LNCaP clone FGC (cell line): ENCODE results near the gene LTA4H.
A peak's percentile ranks its signal among the peaks of the same experiment; 100 is the strongest.

Experiments
- DNase-seq: peaks from one replicate; pipeline ENCODE4 v3.0.0-alpha.2; 2011; ENCODE audit warnings: low read depth
- H3K4me3 ChIP-seq: 2 replicates; pipeline ENCODE4 v1.5.1; 2011; ENCODE audit warnings: mild to moderate bottlenecking, low read depth, low read length, control low read depth
- TF ChIP-seq, protein P1 (sequence below): IDR thresholded peaks from 2 replicates; pipeline ENCODE4 v1.5.1; 2012; ENCODE audit warnings: mild to moderate bottlenecking; ENCODE audit not compliant: control insufficient read depth, insufficient read depth; ENCODE audit errors: extremely low read depth

The LTA4H gene

DNA sequence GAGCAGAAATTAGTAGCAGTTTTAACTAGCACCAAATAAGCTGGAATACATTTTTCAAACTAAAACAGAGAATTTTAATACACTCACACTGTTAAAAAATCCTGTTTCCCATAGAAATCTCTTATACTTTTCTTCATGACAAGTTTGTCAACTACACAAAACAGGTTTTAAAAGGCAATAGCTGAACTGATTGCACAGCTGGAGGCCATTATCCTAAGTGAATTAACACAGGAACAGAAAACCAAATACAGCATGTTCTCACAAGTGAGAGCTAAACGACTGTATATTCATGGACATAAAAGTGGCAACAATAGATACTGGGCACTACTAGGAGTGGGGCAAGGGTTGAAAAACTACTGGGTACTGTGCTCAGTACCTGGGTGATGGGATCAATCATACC, 27.7 kb downstream of the LTA4H start:
- no peak for DNase-seq
- no peak overlapping the region for H3K4me3 ChIP-seq
- TF ChIP-seq, protein P1, sequence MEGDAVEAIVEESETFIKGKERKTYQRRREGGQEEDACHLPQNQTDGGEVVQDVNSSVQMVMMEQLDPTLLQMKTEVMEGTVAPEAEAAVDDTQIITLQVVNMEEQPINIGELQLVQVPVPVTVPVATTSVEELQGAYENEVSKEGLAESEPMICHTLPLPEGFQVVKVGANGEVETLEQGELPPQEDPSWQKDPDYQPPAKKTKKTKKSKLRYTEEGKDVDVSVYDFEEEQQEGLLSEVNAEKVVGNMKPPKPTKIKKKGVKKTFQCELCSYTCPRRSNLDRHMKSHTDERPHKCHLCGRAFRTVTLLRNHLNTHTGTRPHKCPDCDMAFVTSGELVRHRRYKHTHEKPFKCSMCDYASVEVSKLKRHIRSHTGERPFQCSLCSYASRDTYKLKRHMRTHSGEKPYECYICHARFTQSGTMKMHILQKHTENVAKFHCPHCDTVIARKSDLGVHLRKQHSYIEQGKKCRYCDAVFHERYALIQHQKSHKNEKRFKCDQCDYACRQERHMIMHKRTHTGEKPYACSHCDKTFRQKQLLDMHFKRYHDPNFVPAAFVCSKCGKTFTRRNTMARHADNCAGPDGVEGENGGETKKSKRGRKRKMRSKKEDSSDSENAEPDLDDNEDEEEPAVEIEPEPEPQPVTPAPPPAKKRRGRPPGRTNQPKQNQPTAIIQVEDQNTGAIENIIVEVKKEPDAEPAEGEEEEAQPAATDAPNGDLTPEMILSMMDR, result no peak

DNA sequence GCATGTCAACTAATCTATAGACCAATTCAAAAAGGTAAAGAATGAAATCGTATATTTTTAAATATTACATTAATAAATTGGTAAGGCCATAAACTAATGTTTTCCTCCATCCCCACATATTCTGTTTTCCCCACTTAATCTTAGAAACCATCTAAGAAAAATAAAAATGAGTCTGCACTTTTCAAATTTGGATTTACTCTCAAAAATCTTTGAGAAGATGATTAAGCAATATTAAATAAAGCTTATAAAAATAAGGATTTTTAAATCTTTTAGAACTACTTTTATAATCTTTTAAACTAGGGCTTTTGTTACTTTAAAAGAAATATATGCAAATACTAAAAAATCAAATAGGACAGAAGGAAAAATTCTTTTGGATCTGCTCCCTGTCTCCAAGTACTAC, 28.7 kb downstream of the LTA4H start:
- no peak for DNase-seq
- TF ChIP-seq, protein P1, result no peak
- no peak overlapping the region for H3K4me3 ChIP-seq

DNA sequence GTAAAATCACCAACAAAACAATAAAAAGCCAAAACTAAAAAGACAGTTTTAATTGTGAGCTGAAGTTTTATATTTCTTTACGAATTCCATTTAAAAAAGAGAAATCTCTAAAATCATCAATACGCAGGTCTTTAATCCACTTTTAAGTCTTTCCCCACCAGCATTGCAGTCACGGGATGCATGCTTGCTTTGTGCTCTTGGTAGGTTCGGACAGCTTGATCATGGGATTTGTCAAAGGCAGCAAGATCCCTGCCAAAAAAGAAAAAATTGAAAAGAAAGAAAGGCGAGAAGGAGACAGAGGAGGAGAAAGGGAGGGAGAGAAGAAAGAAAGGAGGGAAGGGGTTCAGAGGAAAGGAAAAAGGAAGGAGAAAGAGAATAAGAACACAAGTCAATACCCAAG, 34.5 kb downstream of the LTA4H start:
- TF ChIP-seq, protein P1, result no peak
- DNase-seq, result no peak
- H3K4me3 ChIP-seq, result no peak overlapping the region

DNA sequence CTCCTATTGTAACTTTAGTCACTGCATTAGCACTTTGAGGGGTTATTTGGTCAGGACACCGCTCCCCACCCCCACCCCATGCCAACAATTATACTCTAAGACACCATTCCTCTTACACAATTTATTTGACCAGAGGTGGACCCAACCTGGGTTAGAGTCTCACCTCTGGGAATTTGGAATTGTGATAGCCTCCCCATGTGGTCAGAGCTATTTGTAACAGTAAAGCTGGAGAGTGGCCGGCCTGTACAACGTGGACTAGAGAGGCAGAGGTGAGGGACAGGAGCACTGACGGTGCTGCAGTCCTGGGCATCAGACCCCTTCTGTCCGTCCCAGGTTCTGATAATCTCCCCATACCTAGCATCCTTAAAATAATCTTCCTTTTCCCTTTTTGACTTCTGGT, 35.9 kb downstream of the LTA4H start:
- no peak for DNase-seq
- H3K4me3 ChIP-seq, result no peak overlapping the region
- TF ChIP-seq, protein P1, result no peak

DNA sequence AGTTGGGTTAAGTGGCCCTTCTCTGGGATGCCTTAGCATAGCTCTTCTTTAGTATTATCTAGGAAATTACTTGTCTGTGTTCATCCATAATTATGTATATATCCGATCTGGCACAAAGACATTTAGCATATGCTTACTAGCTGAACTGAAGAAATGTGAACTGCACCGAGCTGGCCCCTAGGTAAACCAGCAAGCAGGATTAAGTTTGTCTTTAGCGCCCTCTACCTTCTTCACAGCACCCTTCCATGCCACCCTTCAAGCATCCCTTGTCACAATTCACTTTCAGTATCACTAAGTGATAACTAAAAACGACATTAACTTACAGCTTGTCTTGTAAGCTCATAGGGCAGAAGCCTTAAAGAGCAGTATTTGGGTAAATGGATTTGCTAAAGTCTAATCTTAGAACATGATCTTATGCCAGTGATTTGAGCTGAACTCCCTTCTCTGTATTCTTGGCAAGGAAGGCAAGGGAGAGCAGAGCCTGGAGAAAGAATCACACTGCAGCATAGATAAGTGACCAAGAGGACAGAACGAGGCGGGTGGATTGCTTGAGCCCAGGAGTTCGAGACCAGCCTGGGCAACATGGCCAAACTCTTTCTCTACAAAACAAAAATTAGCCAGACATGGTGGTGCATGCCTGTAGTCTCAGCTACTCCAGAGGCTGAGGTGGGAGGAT, 36.6 kb downstream of the LTA4H start:
- DNase-seq, result peak; percentile 19
- TF ChIP-seq, protein P1, result peak; percentile 90
- H3K4me3 ChIP-seq, result no peak overlapping the region

DNA sequence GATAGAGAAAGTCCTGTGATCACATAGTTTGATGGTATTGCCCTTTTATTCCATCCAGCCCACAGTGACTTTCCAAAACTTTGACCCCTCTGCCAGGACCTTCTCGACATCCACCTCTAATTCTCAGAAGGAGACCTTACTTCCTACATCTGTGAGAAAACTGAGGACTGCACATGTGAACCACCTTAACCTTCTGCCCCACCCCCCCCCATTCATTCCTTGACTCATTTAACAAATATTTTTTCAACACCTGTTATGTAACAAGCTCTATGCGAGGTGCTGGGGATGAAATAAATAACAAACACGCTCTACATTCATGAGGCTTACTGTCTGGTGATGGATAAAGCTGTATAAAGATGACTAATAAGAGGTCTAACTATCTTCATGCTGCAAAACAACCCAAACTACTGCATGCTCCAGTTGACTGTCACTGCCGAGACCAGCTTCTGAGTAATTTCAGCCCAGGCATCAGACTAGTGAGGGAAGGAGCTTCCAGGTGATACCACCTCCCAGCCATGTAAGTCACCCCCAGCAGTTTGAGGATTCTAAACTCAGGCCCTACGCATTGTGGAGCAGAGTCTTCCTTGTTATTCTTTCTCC, 37.4 kb downstream of the LTA4H start:
- TF ChIP-seq, protein P1, result no peak
- DNase-seq, result no peak
- no peak overlapping the region for H3K4me3 ChIP-seq

DNA sequence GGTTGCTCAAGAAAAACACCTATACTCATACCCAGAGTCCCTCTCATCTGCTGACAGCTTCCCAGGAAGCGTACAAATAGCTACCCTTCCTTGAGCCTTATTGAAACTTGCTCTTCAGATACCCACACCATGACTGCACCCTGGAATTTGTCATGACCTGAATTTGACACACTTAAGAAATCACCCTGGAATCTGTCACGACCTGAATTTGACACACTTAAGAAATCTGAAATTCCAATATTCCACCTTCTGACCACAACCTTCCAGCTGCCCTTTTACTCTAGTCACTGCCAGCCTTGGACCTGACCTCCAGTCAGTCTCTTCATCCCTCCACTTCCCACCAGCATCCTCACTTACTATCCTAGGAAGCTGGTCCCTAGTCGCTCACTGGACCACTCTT, 38.1 kb downstream of the LTA4H start:
- H3K4me3 ChIP-seq, result no peak overlapping the region
- no peak for DNase-seq
- TF ChIP-seq, protein P1, result no peak
